GM12801 (cell line): ENCODE data around the gene MARCHF7.

ENCODE experiments used
- CTCF ChIP-seq: IDR thresholded peaks from one replicate; pipeline ENCODE4 v1.5.1; 2011; ENCODE audit warnings: control low read depth; ENCODE audit not compliant: insufficient read length; ENCODE audit errors: extremely low read depth

MARCHF7 gene

GRCh38 chr2:159713631-159714246, 1.4 kb downstream of the MARCHF7 start:
- no peak for TF ChIP-seq CTCF

DNA sequence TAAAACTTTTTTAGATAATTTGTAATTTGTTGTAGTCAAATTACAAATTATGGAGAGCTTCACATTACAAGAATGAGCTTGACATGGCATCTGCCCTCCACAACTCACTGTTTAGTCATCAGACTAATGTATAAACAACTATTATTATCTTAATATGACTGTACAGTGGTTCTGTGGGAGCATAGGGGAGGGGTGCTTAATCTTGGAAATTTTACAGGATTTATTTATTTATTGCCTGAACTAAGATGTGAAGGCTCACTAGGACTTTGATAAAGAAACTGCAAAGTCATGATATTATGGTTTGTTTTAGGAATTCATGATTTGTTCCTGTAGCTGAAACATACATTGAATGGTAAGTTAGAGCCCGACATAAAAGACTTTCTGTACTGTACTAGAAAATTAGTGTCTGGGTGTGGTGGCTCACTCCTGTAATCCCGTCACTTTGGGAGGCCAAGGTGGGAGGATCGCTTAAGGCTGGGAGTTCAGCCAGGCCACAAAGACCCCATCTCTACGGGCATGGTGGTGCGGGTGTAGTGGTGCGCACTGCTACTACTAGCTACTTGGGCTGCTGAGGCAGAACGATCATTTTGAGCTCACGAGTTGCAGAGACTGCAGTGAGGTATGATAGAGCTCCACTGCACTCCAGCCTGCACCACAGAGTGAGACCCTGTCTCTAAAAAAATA, 2.1 kb downstream of the MARCHF7 start:
- TF ChIP-seq CTCF = no peak

GRCh38 chr2:159715451-159715850, 3.1 kb downstream of the MARCHF7 start:
- TF ChIP-seq CTCF = no peak

GRCh38 chr2:159716857-159717256, 4.6 kb downstream of the MARCHF7 start:
- no peak for TF ChIP-seq CTCF

DNA sequence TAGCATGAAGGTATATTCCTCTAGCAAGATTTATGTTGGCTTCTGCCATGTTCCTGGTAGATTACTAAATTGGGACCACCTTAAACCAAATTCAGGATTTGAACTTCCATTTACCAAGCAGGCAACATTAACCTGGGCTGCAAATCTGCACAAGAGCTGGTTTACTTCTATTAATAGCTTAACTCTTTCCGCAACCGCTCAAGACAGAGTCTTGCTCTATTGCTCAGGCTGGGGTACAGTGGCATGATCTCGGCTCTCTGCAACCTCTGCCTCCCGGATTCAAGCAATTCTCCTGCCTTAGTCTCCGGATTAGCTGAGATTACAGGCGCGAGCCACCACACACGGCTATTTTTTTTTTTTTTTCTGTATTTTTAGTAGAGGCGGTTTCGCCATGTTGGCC, 8.4 kb downstream of the MARCHF7 start:
- TF ChIP-seq CTCF = no peak

DNA sequence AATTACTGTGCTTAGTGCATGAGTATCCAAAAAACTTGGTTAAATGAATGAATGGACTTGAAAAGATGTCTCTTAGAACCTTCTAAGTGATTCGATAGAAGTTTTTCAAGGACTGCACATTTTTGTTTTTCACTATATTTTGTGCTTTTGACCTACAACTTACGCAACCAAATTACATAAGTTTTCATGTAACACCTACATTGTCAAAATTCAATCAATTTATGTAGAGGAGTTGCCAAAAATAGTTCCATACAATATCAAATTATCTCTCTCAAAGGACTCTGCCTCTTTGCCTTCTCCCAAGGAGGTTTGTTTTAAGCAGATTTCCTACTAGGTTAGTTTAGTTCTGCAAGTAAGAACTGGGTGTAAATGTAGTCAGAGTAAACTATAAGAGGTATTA, 10.3 kb downstream of the MARCHF7 start:
- no peak for TF ChIP-seq CTCF

DNA sequence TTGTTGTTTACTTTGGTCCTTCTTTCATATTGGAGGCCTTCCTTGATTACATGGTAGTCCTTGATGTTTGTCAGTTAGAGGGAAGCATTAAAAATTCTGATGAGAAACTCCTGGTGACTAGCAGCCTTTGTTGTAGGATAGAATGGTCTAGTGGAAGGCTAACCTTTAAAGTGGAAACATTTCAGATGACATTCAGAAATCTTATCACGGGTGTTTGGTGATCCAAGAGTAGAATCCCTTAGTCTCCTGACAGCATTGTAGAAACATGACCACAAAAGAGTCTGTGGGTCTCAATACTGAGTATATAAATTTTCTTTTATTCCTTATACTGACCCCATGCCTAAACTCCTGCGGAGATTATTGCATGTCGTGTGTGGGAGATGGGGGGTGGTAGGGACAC, 13.4 kb downstream of the MARCHF7 start:
- TF ChIP-seq CTCF = no peak

- no peak for TF ChIP-seq CTCF
These were observed 16.3 kb downstream of the MARCHF7 start for GRCh38 chr2:159728629-159729028.
